H1 (cell line): ENCODE data around the gene TAC4. TPM values are rescaled to one million over a fixed set of nuclear protein-coding genes. Genes with fewer than 3 reads are reported as not detected.
A peak's percentile ranks its signal among the peaks of the same experiment; 100 is the strongest.

Experiments
- CTCF ChIA-PET: fragments of 300-600 bp; sonication (Branson Sonifier 250); formaldehyde crosslinking; loops from one replicate; lab custom pipeline; 2021; ENCODE audit not compliant: partially characterized antibody; lab: Charles Lee
- POLR2A ChIA-PET: fragments of 300-600 bp; sonication (Branson Sonifier 250); formaldehyde crosslinking; loops from one replicate; lab custom pipeline; 2021; ENCODE audit warnings: inconsistent platforms; ENCODE audit not compliant: partially characterized antibody; lab: Charles Lee
- DNase-seq, 2 experiments: peaks; one replicate each; pipeline versions ENCODE4 v3.0.0 to v3.0.0-alpha.2; 2010 to 2022; ENCODE audit warnings: low spot score in 2 of 2, low read depth in 1 of 2, mixed read lengths in 1 of 2
- FAIRE-seq: peaks from 2 replicates; lab custom pipeline; 2011; peaks lifted over from hg19 to GRCh38; lab: Jason Lieb, UNC
- H2AFZ ChIP-seq: 2 replicates; pipeline ENCODE4 v1.8.1; 2012; ENCODE audit warnings: low read length, inconsistent platforms
- H2AK5ac ChIP-seq: 2 replicates; pipeline ENCODE4 v1.6.1; 2013; ENCODE audit warnings: low read depth, low read length
- H2BK120ac ChIP-seq: replicated peaks from 2 replicates; pipeline ENCODE3; 2013; ENCODE audit warnings: low read depth, low read length, inconsistent platforms
- H2BK12ac ChIP-seq: 2 replicates; pipeline ENCODE4 v1.6.1; 2013; ENCODE audit warnings: low read depth, low read length
- H2BK15ac ChIP-seq: 2 replicates; pipeline ENCODE4 v1.6.1; 2013; ENCODE audit warnings: low read length
- H2BK20ac ChIP-seq: 2 replicates; pipeline ENCODE4 v1.6.1; 2013; ENCODE audit warnings: low read length
- H2BK5ac ChIP-seq: 2 replicates; pipeline ENCODE4 v1.6.1; 2013; ENCODE audit warnings: low read depth, low read length
- H3K14ac ChIP-seq: 2 replicates; pipeline ENCODE4 v1.6.1; 2013; ENCODE audit warnings: inconsistent platforms; ENCODE audit not compliant: insufficient read length
- H3K18ac ChIP-seq: 2 replicates; pipeline ENCODE4 v1.6.1; 2013; ENCODE audit warnings: low read length; ENCODE audit errors: extremely low read depth
- H3K23ac ChIP-seq: 2 replicates; pipeline ENCODE4 v1.6.1; 2013; ENCODE audit warnings: inconsistent platforms; ENCODE audit not compliant: insufficient read length
- H3K23me2 ChIP-seq: 2 replicates; pipeline ENCODE4 v1.6.1; 2013; ENCODE audit warnings: low read depth, low read length
- H3K27ac ChIP-seq: 2 replicates; pipeline ENCODE4 v1.6.1; 2011; ENCODE audit warnings: low read depth, low read length, inconsistent platforms
- H3K27me3 ChIP-seq, 4 experiments: replicated peaks in 1 of 4; 1 replicate in 1 of 4; 2 replicates in 3 of 4; pipeline versions ENCODE4 v1.6.1 to v1.8.1; 2011 to 2013; ENCODE audit warnings: low read length in 3 of 4, mild to moderate bottlenecking in 3 of 4, inconsistent platforms in 2 of 4, mixed read lengths in 2 of 4, moderate library complexity in 1 of 4; ENCODE audit not compliant: control insufficient read depth in 3 of 4, insufficient read depth in 3 of 4; ENCODE audit errors: extremely low read depth in 1 of 4
- H3K36me3 ChIP-seq, 4 experiments: 2 replicates each; pipeline versions ENCODE4 v1.6.1 to v1.8.1; 2011 to 2013; ENCODE audit warnings: mild to moderate bottlenecking in 4 of 4, low read length in 3 of 4, moderate library complexity in 2 of 4, control low read depth in 1 of 4, inconsistent platforms in 1 of 4; ENCODE audit not compliant: insufficient read depth in 4 of 4, control insufficient read depth in 2 of 4
- H3K4ac ChIP-seq: replicated peaks from 2 replicates; pipeline ENCODE3; 2013; ENCODE audit warnings: low read length, low read depth, mixed read lengths, inconsistent platforms; ENCODE audit not compliant: insufficient read length
- H3K4me1 ChIP-seq, 4 experiments: replicated peaks in 1 of 4; 1 replicate in 1 of 4; 2 replicates in 3 of 4; pipeline versions ENCODE4 v1.6.1 to v1.8.1; 2011 to 2013; ENCODE audit warnings: low read length in 3 of 4, inconsistent platforms in 2 of 4, mixed read lengths in 1 of 4; ENCODE audit not compliant: insufficient read depth in 4 of 4, control insufficient read depth in 3 of 4
- H3K4me2 ChIP-seq, 2 experiments: 2 replicates each; pipeline versions ENCODE4 v1.6.1 to v1.8.1; 2011 to 2013; ENCODE audit warnings: low read depth in 2 of 2, low read length in 2 of 2, control low read depth in 1 of 2, inconsistent platforms in 1 of 2, mild to moderate bottlenecking in 1 of 2; ENCODE audit not compliant: insufficient read depth in 1 of 2
- H3K4me3 ChIP-seq, 4 experiments: fragments of 200-600, 300-600 bp in 1 of 4; sonication (generic), shearing (Covaris generic), sonication (Bioruptor Twin) in 1 of 4; 2 replicates each; pipeline versions ENCODE4 v1.5.1 to v1.8.1; 2011 to 2016; ENCODE audit warnings: low read length in 4 of 4, low read depth in 3 of 4, control low read depth in 2 of 4, inconsistent platforms in 2 of 4, mild to moderate bottlenecking in 2 of 4, mixed read lengths in 1 of 4, moderate library complexity in 1 of 4; ENCODE audit not compliant: insufficient read depth in 2 of 4; ENCODE audit errors: extremely low read depth in 1 of 4
- H3K56ac ChIP-seq: replicated peaks from 2 replicates; pipeline ENCODE3; 2013; ENCODE audit warnings: low read depth, mild to moderate bottlenecking, mixed read lengths, low read length, inconsistent platforms; ENCODE audit not compliant: insufficient read length
- H3K79me1 ChIP-seq: 2 replicates; pipeline ENCODE4 v1.6.1; 2013; ENCODE audit warnings: low read depth, low read length, control low read depth
- H3K79me2 ChIP-seq, 2 experiments: 2 replicates each; pipeline versions ENCODE4 v1.6.1 to v1.8.1; 2012 to 2013; ENCODE audit warnings: low read length in 2 of 2, mild to moderate bottlenecking in 2 of 2, inconsistent platforms in 1 of 2; ENCODE audit not compliant: insufficient read depth in 2 of 2, control insufficient read depth in 1 of 2
- H3K9ac ChIP-seq, 4 experiments: replicated peaks in 1 of 4; 1 replicate in 1 of 4; 2 replicates in 3 of 4; pipeline versions ENCODE4 v1.6.1 to v1.8.1; 2011 to 2013; ENCODE audit warnings: low read depth in 3 of 4, low read length in 3 of 4, control low read depth in 2 of 4, mild to moderate bottlenecking in 2 of 4, moderate library complexity in 2 of 4, inconsistent platforms in 1 of 4; ENCODE audit errors: extremely low read depth in 1 of 4
- H3K9me3 ChIP-seq, 2 experiments: 2 replicates each; pipeline versions ENCODE4 v1.6.1 to v1.8.1; 2012 to 2013; ENCODE audit warnings: mild to moderate bottlenecking in 2 of 2, moderate library complexity in 2 of 2, control low read depth in 1 of 2, inconsistent platforms in 1 of 2, low read depth in 1 of 2, low read length in 1 of 2, mixed read lengths in 1 of 2; ENCODE audit not compliant: insufficient read depth in 2 of 2
- H4K20me1 ChIP-seq, 2 experiments: replicated peaks in 1 of 2; 2 replicates each; pipeline versions ENCODE3 to v1.8.1; 2011 to 2013; ENCODE audit warnings: inconsistent platforms in 2 of 2, low read length in 2 of 2, mild to moderate bottlenecking in 1 of 2; ENCODE audit not compliant: insufficient read depth in 2 of 2, control insufficient read depth in 1 of 2
- H4K5ac ChIP-seq: 2 replicates; pipeline ENCODE4 v1.6.1; 2013; ENCODE audit warnings: low read length, low read depth, mixed read lengths, inconsistent platforms; ENCODE audit not compliant: insufficient read length
- H4K8ac ChIP-seq: 2 replicates; pipeline ENCODE4 v1.8.0; 2013; ENCODE audit warnings: mild to moderate bottlenecking, moderate library complexity, low read length, inconsistent platforms; ENCODE audit not compliant: insufficient read depth; ENCODE audit errors: extremely low read depth
- H4K91ac ChIP-seq: replicated peaks from 2 replicates; pipeline ENCODE3; 2013; ENCODE audit warnings: low read length, mixed read lengths, inconsistent platforms; ENCODE audit not compliant: insufficient read length
- GABPA ChIP-seq: IDR thresholded peaks from 2 replicates; pipeline ENCODE4 v1.6.1; 2011; ENCODE audit warnings: mild to moderate bottlenecking, low read length, moderate library complexity, borderline replicate concordance; ENCODE audit not compliant: insufficient read depth
- PHF8 ChIP-seq: fragments of 200-600 bp; sonication (generic); conservative IDR thresholded peaks from 2 replicates; pipeline ENCODE4 v1.7.1; 2012; ENCODE audit warnings: low read depth, mild to moderate bottlenecking, inconsistent platforms, low read length, moderate library complexity
- SUZ12 ChIP-seq: fragments of 200-600 bp; sonication (generic); IDR thresholded peaks from 2 replicates; pipeline ENCODE4 v1.6.1; 2012; ENCODE audit warnings: mild to moderate bottlenecking, inconsistent platforms, low read length, moderate library complexity, mixed read lengths
- WGBS, 2 experiments: shearing (Covaris generic) in 1 of 2; methylation state at CpG; one replicate each; pipeline versions ENCODE4 v1.1.6 to v1.1.7; 2013 to 2015; ENCODE audit warnings: low lambda C conversion rate in 2 of 2, mixed read lengths in 2 of 2, inconsistent platforms in 1 of 2, low coverage in 1 of 2, missing lambda C conversion rate in 1 of 2; ENCODE audit not compliant: insufficient replicate concordance in 2 of 2, insufficient coverage in 1 of 2, insufficient read length in 1 of 2; ENCODE audit errors: extremely low coverage in 1 of 2, missing lambda C conversion rate in 1 of 2; 5-methylcytosine and 5-hydroxymethylcytosine counted together
- polyA plus RNA-seq, 7 experiments: library from polyadenylated mRNA; depleted of rRNA in 3 of 7; stranded (reverse) in 5 of 7; unstranded in 2 of 7; fragments of >200 nt in 5 of 7; fragments of 200-250 nt in 2 of 7; gene quantifications; 1 replicate in 5 of 7; 2 replicates in 1 of 7; 4 replicates in 1 of 7; pipeline versions ENCODE4 v1.2.1 to v1.2.3, GENCODE V29; 2011 to 2013; ENCODE audit warnings: missing spikeins in 2 of 7, mixed read lengths in 2 of 7
- total RNA-seq: library from RNA; stranded (reverse); fragmentation: NEBNext Ultra II Directional; extraction: Animal tissue kit (Norgen Biotek cat#: 25700); gene quantifications from 2 replicates; pipeline ENCODE4 v1.2.1, GENCODE V29; 2021

The TAC4 gene
- total and polyA plus RNA-seq, 2 of the 8 experiments (the other 6 are each of a cell fraction or from before 2014, with no cell fraction given) = 0.15 TPM; not detected in 1

- ChIA-PET CTCF (interaction anchor here (0.6 kb wide), 1 partner anchor 24 kb away, joined by 3 read pairs; no protein-coding TSS in a partner anchor), POLR2A (interaction anchor here (0.6 to 2.9 kb wide), 6 partner anchors 10 to 33 kb away, joined by 3 to 13 read pairs (median 4); partner anchors contain the start of gene KAT7)
- TF ChIP-seq PHF8 (no peak), GABPA (no peak), SUZ12 (no peak)
Observed at GRCh38 chr17:49820773-49821172, 27.1 kb downstream of the TAC4 start.

More at GRCh38 chr17:49820773-49821172, 27.1 kb downstream of the TAC4 start:
- no peak overlapping the region for H3K4me3 ChIP-seq
- H3K18ac ChIP-seq = peak overlapping the region; percentile 41; the same call in 1 of the 2 replicates
- H4K5ac ChIP-seq = no peak overlapping the region
- no peak overlapping the region for H3K56ac ChIP-seq
- no peak overlapping the region for H2BK5ac ChIP-seq
- no peak overlapping the region for H2BK15ac ChIP-seq
- no peak overlapping the region for H3K23ac ChIP-seq
- H2AFZ ChIP-seq = no peak overlapping the region
- no peaks in the 10 kb centered on the region for H4K20me1 ChIP-seq
- no peaks in the 10 kb centered on the region for H3K27me3 ChIP-seq
- H3K9ac ChIP-seq = no peak overlapping the region
- no peak overlapping the region for H4K8ac ChIP-seq
- H3K27ac ChIP-seq = no peak overlapping the region; the same call in 1 of the 2 replicates
- H3K14ac ChIP-seq = no peak overlapping the region
- FAIRE-seq = no peak
- no peak overlapping the region for H4K91ac ChIP-seq
- H3K4me2 ChIP-seq = no peak overlapping the region
- H3K79me2 ChIP-seq = peaks cover 0 to 34% of the 10 kb centered on the region in 2 experiments; a peak in 3 of 4 replicates
- no peaks in the 10 kb centered on the region; the same call in none of the 2 replicates for H3K79me1 ChIP-seq
- no peak overlapping the region for H2BK120ac ChIP-seq
- H3K9me3 ChIP-seq = no peaks in the 10 kb centered on the region
- no peak overlapping the region for H2BK12ac ChIP-seq
- H3K4ac ChIP-seq = no peak overlapping the region
- peaks cover 3 to 22% (median 12%) of the 10 kb centered on the region in 4 experiments; a peak in 6 of 7 replicates for H3K4me1 ChIP-seq
- H2AK5ac ChIP-seq = no peak overlapping the region
- peaks cover 25 to 61% (median 46%) of the 10 kb centered on the region in 4 experiments for H3K36me3 ChIP-seq
- no peaks in the 10 kb centered on the region for H3K23me2 ChIP-seq
- WGBS, 2 experiments = 90% methylated on average over 1 of the region's 1 CpG; no CpG with 5 or more reads in 1 of the 2 experiments
- no peak overlapping the region for H2BK20ac ChIP-seq
- DNase-seq = no peak
